Measurements from ENCODE around the gene MYO7B. TPM values are rescaled to one million over a fixed set of nuclear protein-coding genes. Genes with fewer than 3 reads are reported as not detected.

Gene MYO7B
- total and polyA plus RNA-seq, 2 experiments from 2014 or later, result 17.6 to 20.1 TPM

- Histone ChIP-seq H3K4me2 (no peak overlapping the region), H3K36me3 (replicated peaks; ENCODE audit: insufficient read depth, low read depth) (no peaks in the 10 kb centered on the region)
These were observed 20.0 kb upstream of the MYO7B start for GRCh38 chr2:127515383-127515915.

GRCh38 chr2:127516041-127516762 is 19.3 kb upstream of the MYO7B start:
- H3K79me2 ChIP-seq, result peaks cover 100% of the 10 kb centered on the region
- DNase-seq (ENCODE audit: low spot score), result no peak
- H3K4me2 ChIP-seq, result no peak overlapping the region
- H2AFZ ChIP-seq, result no peak overlapping the region
- WGBS (ENCODE audit: low lambda C conversion rate, missing lambda C conversion rate), result 98% methylated on average over 14 of the region's 14 CpGs
- peaks cover 39% of the 10 kb centered on the region for H4K20me1 ChIP-seq (ENCODE audit: insufficient read depth, poor library complexity, severe bottlenecking)
- H3K9me3 ChIP-seq (ENCODE audit: low read depth), result no peaks in the 10 kb centered on the region
- H3K27ac ChIP-seq, result no peak overlapping the region
- H3K9me2 ChIP-seq (replicated peaks; ENCODE audit: insufficient read depth), result no peaks in the 10 kb centered on the region
- H3K36me3 ChIP-seq (replicated peaks; ENCODE audit: insufficient read depth, low read depth), result no peaks in the 10 kb centered on the region
- no peaks in the 10 kb centered on the region for H3K27me3 ChIP-seq
- H3K4me1 ChIP-seq (ENCODE audit: insufficient read depth), result no peaks in the 10 kb centered on the region
- no peak for TF ChIP-seq EZH2 (IDR thresholded peaks at IDR 0.05; ENCODE audit: borderline replicate concordance)
- TF ChIP-seq, protein P1, sequence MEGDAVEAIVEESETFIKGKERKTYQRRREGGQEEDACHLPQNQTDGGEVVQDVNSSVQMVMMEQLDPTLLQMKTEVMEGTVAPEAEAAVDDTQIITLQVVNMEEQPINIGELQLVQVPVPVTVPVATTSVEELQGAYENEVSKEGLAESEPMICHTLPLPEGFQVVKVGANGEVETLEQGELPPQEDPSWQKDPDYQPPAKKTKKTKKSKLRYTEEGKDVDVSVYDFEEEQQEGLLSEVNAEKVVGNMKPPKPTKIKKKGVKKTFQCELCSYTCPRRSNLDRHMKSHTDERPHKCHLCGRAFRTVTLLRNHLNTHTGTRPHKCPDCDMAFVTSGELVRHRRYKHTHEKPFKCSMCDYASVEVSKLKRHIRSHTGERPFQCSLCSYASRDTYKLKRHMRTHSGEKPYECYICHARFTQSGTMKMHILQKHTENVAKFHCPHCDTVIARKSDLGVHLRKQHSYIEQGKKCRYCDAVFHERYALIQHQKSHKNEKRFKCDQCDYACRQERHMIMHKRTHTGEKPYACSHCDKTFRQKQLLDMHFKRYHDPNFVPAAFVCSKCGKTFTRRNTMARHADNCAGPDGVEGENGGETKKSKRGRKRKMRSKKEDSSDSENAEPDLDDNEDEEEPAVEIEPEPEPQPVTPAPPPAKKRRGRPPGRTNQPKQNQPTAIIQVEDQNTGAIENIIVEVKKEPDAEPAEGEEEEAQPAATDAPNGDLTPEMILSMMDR (IDR thresholded peaks at IDR 0.05; ENCODE audit: poor library complexity), result no peak
- TF ChIP-seq EZH2phosphoT487 (IDR thresholded peaks at IDR 0.05; ENCODE audit: low read depth, severe bottlenecking, unreplicated experiment), result no peak
- no peak overlapping the region for H3K4me3 ChIP-seq

More at GRCh38 chr2:127515383-127515915, 20.0 kb upstream of the MYO7B start:
- H3K27me3 ChIP-seq, result no peaks in the 10 kb centered on the region
- H3K4me3 ChIP-seq, result no peak overlapping the region
- 83% methylated on average over 6 of the region's 6 CpGs for WGBS (ENCODE audit: low lambda C conversion rate, missing lambda C conversion rate)
- no peaks in the 10 kb centered on the region for H3K4me1 ChIP-seq (ENCODE audit: insufficient read depth)
- no peaks in the 10 kb centered on the region for H3K9me2 ChIP-seq (replicated peaks; ENCODE audit: insufficient read depth)
- H3K9me3 ChIP-seq (ENCODE audit: low read depth), result no peaks in the 10 kb centered on the region
- H4K20me1 ChIP-seq (ENCODE audit: insufficient read depth, poor library complexity, severe bottlenecking), result peaks cover 46% of the 10 kb centered on the region
- no peak for TF ChIP-seq EZH2phosphoT487 (IDR thresholded peaks at IDR 0.05; ENCODE audit: low read depth, severe bottlenecking, unreplicated experiment)
- TF ChIP-seq EZH2 (IDR thresholded peaks at IDR 0.05; ENCODE audit: borderline replicate concordance), result no peak
- TF ChIP-seq, protein P1 (IDR thresholded peaks at IDR 0.05; ENCODE audit: poor library complexity), result no peak
- H3K79me2 ChIP-seq, result peaks cover 100% of the 10 kb centered on the region
- H3K27ac ChIP-seq, result no peak overlapping the region
- no peak overlapping the region for H2AFZ ChIP-seq
- DNase-seq (ENCODE audit: low spot score), result no peak

DNA sequence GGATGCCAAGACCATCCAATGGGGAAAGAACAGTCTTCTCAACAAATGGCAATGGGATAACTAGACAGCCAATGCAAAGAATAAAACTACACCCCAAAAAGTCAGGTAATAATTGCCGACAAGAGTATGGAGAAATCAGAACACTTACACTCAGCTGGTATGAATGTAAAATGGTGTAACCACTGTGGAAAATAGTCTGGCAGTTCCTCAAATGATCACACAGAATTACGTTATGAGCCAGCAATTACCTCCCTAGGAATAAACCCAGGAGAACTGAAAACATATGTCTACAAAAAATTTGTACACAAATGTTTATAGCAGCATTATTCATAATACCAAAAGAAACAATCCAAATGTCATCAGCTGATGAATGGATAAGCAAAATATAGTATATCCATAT is 18.0 kb upstream of the MYO7B start:
- H2AFZ ChIP-seq, result no peak overlapping the region
- no peak overlapping the region for H3K4me2 ChIP-seq
- no peaks in the 10 kb centered on the region for H3K9me2 ChIP-seq (replicated peaks; ENCODE audit: insufficient read depth)
- TF ChIP-seq, protein P1 (IDR thresholded peaks at IDR 0.05; ENCODE audit: poor library complexity), result no peak
- no peaks in the 10 kb centered on the region for H3K9me3 ChIP-seq (ENCODE audit: low read depth)
- no peak overlapping the region for H3K27ac ChIP-seq
- DNase-seq (ENCODE audit: low spot score), result no peak
- peaks cover 100% of the 10 kb centered on the region for H3K79me2 ChIP-seq
- no peaks in the 10 kb centered on the region for H3K36me3 ChIP-seq (replicated peaks; ENCODE audit: insufficient read depth, low read depth)
- 90% methylated on average over 2 of the region's 2 CpGs for WGBS (ENCODE audit: low lambda C conversion rate, missing lambda C conversion rate)
- peaks cover 31% of the 10 kb centered on the region for H4K20me1 ChIP-seq (ENCODE audit: insufficient read depth, poor library complexity, severe bottlenecking)
- no peaks in the 10 kb centered on the region for H3K4me1 ChIP-seq (ENCODE audit: insufficient read depth)
- H3K27me3 ChIP-seq, result no peaks in the 10 kb centered on the region
- no peak overlapping the region for H3K4me3 ChIP-seq

All from hepatocyte (in vitro differentiated cells).